ENCODE results near the gene POTEH. TPM values are rescaled to one million over a fixed set of nuclear protein-coding genes. Genes with fewer than 3 reads are reported as not detected.
"Not testable (repeated sequence)": the region's sequence is repeated elsewhere in the genome, so short reads cannot be mapped to it uniquely, and the experiment has no call there.

The POTEH gene
- total RNA-seq, 1 experiment from 2014 or later, result not detected

GRCh38 chr22:15749181-15749970, 59.5 kb downstream of the POTEH start:
- CTCF ChIA-PET; H2AFZ ChIP-seq (ENCODE audit: low read depth, low read length, poor library complexity, severe bottlenecking); DNase-seq (ENCODE audit: low read depth, low spot score); H3K4me1 ChIP-seq (ENCODE audit: control insufficient read depth in 1 of 2, insufficient read depth in 2 of 2, low read length in 2 of 2); H3K36me3 ChIP-seq (ENCODE audit: control insufficient read depth in 1 of 2, insufficient read depth in 2 of 2, low read length in 2 of 2); ATAC-seq; H3K27ac ChIP-seq (ENCODE audit: low read depth, low read length); POLR2A ChIA-PET; H3K4me2 ChIP-seq (ENCODE audit: low read length); RAD21 ChIA-PET (ENCODE audit: low non-redundant PET in 1 of 2, low total read pairs in 2 of 2, uncharacterized antibody in 2 of 2, unreplicated experiment in 2 of 2); H3K4me3 ChIP-seq (replicated peaks in 1 of 2; ENCODE audit: low read depth in 1 of 2, low read length in 2 of 2); intact Hi-C loops (cut with micrococcal nuclease); H3K9me2 ChIP-seq (ENCODE audit: insufficient read depth); H3K27me3 ChIP-seq (ENCODE audit: insufficient read depth, low read length); BruUV-seq (replicated peaks); H3K79me2 ChIP-seq (ENCODE audit: insufficient read depth, low read length); H3K9ac ChIP-seq (ENCODE audit: low read length); H4K20me1 ChIP-seq (ENCODE audit: insufficient read depth); H3K9me3 ChIP-seq (ENCODE audit: control insufficient read depth in 1 of 2, insufficient read depth in 1 of 2, low read depth in 1 of 2, low read length in 2 of 2): not testable (repeated sequence)

DNA sequence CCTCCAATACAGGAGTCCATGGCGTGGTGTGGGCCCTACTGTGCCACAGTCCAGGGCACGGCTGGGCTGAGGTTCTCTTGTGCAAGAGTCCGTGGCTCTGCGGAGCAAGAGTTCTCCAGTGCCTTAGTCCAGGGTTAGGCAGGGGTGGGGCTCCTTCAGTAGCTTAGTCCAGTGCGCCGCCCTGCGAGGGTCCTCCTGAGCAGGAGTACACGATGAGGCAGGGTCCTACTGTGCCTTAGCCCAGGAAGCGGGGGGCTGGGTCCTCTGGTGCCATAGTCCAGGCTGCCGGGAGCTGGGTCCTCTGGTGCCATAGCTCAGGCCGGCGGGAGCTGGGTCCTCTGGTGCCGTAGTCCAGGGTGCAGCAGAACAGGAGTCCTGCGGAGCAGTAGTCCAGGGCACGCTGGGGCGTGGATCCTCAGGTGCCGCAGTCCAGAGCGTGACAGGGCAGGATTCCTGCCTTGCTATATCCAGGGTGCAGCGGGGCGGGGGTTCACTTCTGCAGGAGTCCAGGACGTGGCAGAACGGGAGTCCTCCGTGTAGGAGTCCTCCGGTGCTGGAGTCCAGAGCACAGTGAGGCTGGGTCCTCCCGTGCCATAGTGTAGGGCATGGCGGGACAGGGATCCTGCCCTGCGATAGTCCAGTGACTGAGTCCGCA, 69.7 kb downstream of the POTEH start:
- H3K9me3 ChIP-seq (ENCODE audit: control insufficient read depth in 1 of 2, insufficient read depth in 1 of 2, low read depth in 1 of 2, low read length in 2 of 2); H3K36me3 ChIP-seq (ENCODE audit: control insufficient read depth in 1 of 2, insufficient read depth in 2 of 2, low read length in 2 of 2): not testable (repeated sequence)

DNA sequence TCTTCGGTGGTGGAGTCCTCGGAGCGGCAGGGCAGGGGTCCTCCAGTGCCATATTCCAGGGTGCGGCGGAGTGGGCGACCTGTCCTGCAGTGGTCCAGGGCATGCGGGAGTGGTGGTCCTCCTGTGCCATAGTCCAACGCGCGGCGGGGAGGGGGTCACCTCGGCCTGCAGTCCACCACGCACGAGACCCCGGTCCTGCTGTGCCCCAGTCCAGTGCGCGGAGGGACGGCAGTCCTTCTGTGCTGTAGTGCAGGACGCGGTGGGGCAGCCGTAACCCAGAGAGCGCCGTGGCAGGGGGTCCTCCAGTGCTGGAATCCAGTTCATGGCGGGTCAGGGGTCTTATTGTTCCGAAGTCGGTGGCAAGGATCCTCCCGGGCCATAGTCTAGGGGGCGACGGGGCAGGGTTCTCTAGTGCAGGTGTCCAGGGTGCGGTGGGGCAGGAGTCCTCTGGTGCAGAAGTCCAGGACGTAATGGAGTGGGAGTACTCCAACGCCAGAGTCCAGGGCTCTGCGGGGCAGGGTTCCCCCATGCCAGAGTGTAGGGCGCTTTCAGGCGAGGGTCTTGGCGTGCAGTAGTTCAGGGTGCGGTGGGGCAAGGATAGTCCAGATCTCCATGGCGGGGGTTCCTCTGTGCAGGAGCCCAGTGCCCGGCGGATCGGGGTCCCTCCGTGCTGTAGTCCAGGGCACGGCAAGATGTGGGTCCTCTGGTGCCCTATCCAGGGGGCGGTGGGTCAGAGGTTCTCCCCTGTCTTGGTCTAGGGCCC, 70.7 kb downstream of the POTEH start:
- ATAC-seq; H3K9me2 ChIP-seq (ENCODE audit: insufficient read depth); H2AFZ ChIP-seq (ENCODE audit: low read depth, low read length, poor library complexity, severe bottlenecking); H3K4me3 ChIP-seq (replicated peaks in 1 of 2; ENCODE audit: low read depth in 1 of 2, low read length in 2 of 2); H3K79me2 ChIP-seq (ENCODE audit: insufficient read depth, low read length); H3K36me3 ChIP-seq (ENCODE audit: control insufficient read depth in 1 of 2, insufficient read depth in 2 of 2, low read length in 2 of 2); CTCF ChIA-PET; DNase-seq (ENCODE audit: low read depth, low spot score); H3K27me3 ChIP-seq (ENCODE audit: insufficient read depth, low read length); H3K9ac ChIP-seq (ENCODE audit: low read length); intact Hi-C loops (cut with micrococcal nuclease); RAD21 ChIA-PET (ENCODE audit: low non-redundant PET in 1 of 2, low total read pairs in 2 of 2, uncharacterized antibody in 2 of 2, unreplicated experiment in 2 of 2); H3K27ac ChIP-seq (ENCODE audit: low read depth, low read length); H3K4me2 ChIP-seq (ENCODE audit: low read length); POLR2A ChIA-PET; BruUV-seq (replicated peaks); H3K9me3 ChIP-seq (ENCODE audit: control insufficient read depth in 1 of 2, insufficient read depth in 1 of 2, low read depth in 1 of 2, low read length in 2 of 2); H3K4me1 ChIP-seq (ENCODE audit: control insufficient read depth in 1 of 2, insufficient read depth in 2 of 2, low read length in 2 of 2); H4K20me1 ChIP-seq (ENCODE audit: insufficient read depth): not testable (repeated sequence)

More for the DNA sequence above, 69.7 kb downstream of the POTEH start:
- H3K9ac ChIP-seq (ENCODE audit: low read length); H3K79me2 ChIP-seq (ENCODE audit: insufficient read depth, low read length); H3K27me3 ChIP-seq (ENCODE audit: insufficient read depth, low read length); POLR2A ChIA-PET; H2AFZ ChIP-seq (ENCODE audit: low read depth, low read length, poor library complexity, severe bottlenecking); H3K4me2 ChIP-seq (ENCODE audit: low read length); intact Hi-C loops (cut with micrococcal nuclease); BruUV-seq (replicated peaks); H3K4me3 ChIP-seq (replicated peaks in 1 of 2; ENCODE audit: low read depth in 1 of 2, low read length in 2 of 2); RAD21 ChIA-PET (ENCODE audit: low non-redundant PET in 1 of 2, low total read pairs in 2 of 2, uncharacterized antibody in 2 of 2, unreplicated experiment in 2 of 2); ATAC-seq; CTCF ChIA-PET; H3K4me1 ChIP-seq (ENCODE audit: control insufficient read depth in 1 of 2, insufficient read depth in 2 of 2, low read length in 2 of 2); H3K27ac ChIP-seq (ENCODE audit: low read depth, low read length); H4K20me1 ChIP-seq (ENCODE audit: insufficient read depth); DNase-seq (ENCODE audit: low read depth, low spot score); H3K9me2 ChIP-seq (ENCODE audit: insufficient read depth): not testable (repeated sequence)

GRCh38 chr22:15761151-15761777, 71.4 kb downstream of the POTEH start:
- CTCF ChIA-PET; H3K36me3 ChIP-seq (ENCODE audit: control insufficient read depth in 1 of 2, insufficient read depth in 2 of 2, low read length in 2 of 2); H2AFZ ChIP-seq (ENCODE audit: low read depth, low read length, poor library complexity, severe bottlenecking); H3K4me3 ChIP-seq (replicated peaks in 1 of 2; ENCODE audit: low read depth in 1 of 2, low read length in 2 of 2); H4K20me1 ChIP-seq (ENCODE audit: insufficient read depth); BruUV-seq (replicated peaks); ATAC-seq; H3K4me1 ChIP-seq (ENCODE audit: control insufficient read depth in 1 of 2, insufficient read depth in 2 of 2, low read length in 2 of 2); H3K9ac ChIP-seq (ENCODE audit: low read length); H3K9me3 ChIP-seq (ENCODE audit: control insufficient read depth in 1 of 2, insufficient read depth in 1 of 2, low read depth in 1 of 2, low read length in 2 of 2); H3K9me2 ChIP-seq (ENCODE audit: insufficient read depth); H3K79me2 ChIP-seq (ENCODE audit: insufficient read depth, low read length); H3K4me2 ChIP-seq (ENCODE audit: low read length); intact Hi-C loops (cut with micrococcal nuclease); DNase-seq (ENCODE audit: low read depth, low spot score); H3K27me3 ChIP-seq (ENCODE audit: insufficient read depth, low read length); RAD21 ChIA-PET (ENCODE audit: low non-redundant PET in 1 of 2, low total read pairs in 2 of 2, uncharacterized antibody in 2 of 2, unreplicated experiment in 2 of 2); POLR2A ChIA-PET; H3K27ac ChIP-seq (ENCODE audit: low read depth, low read length): not testable (repeated sequence)

Data from HCT116 (cell line).